ENCODE results near the gene HSPA1A. TPM values are rescaled to one million over a fixed set of nuclear protein-coding genes. Genes with fewer than 3 reads are reported as not detected.

The HSPA1A gene
- total RNA-seq, 1 experiment from 2014 or later = 57.2 TPM

DNA sequence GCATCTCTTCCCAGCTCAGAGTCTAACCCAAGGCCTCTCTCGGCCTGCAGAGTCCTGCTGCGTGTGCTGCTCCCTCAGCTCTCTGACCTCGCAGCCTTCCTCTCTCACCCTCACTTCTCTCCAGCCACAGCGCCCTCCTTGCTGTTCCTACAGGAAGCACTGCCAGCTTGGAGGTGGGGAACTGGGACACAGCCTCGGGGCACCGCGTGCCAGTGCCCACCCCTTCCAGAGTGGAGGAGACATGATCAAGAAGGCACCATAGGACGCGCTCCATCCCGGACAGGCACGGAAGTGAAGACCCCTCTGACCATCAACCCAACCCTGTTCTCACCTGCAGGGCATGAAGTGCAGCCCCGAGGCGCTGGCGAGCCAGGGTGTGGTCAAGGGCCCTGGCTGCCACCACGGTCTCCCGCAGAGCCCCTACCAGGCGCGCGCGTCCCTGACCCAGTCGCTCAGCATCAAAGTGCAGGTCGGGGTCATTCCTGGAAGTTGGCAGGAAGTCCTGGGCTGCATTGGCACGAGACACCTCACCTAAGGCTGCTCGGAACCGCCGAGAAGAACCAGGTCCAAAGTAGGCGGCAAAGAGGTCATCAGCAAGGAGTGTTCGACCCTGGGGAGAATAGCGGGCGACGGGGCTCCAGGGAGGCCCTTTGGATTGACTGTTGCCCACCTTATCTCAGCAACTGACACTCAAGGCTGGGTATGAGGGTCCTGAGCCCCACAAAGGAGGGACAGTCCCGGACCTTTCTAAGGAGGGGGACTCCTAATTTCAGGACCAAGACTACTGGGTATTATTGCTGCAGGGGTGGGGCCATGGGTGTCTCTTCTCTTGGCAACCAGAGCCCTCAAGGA is 39.5 kb upstream of the HSPA1A start (continued):
- TF ChIP-seq NR1H2 (CRISPR knock-in tag; IDR thresholded peaks at IDR 0.05) (no peak), FOXK1 (CRISPR knock-in tag; IDR thresholded peaks at IDR 0.05) (no peak), ZNF263 (CRISPR knock-in tag; IDR thresholded peaks at IDR 0.05; ENCODE audit: low read depth) (no peak), CREB1 (CRISPR knock-in tag; IDR thresholded peaks at IDR 0.05) (no peak), RELA (CRISPR knock-in tag; IDR thresholded peaks at IDR 0.05; ENCODE audit: borderline replicate concordance) (no peak), ZBTB21 (CRISPR knock-in tag; IDR thresholded peaks at IDR 0.05; ENCODE audit: borderline replicate concordance) (no peak), TEAD1 (CRISPR knock-in tag; IDR thresholded peaks at IDR 0.05) (no peak), NFATC4 (CRISPR knock-in tag; IDR thresholded peaks at IDR 0.05) (no peak), NFE2L1 (CRISPR knock-in tag; IDR thresholded peaks at IDR 0.05) (no peak)
- TF ChIP-seq, protein P1, sequence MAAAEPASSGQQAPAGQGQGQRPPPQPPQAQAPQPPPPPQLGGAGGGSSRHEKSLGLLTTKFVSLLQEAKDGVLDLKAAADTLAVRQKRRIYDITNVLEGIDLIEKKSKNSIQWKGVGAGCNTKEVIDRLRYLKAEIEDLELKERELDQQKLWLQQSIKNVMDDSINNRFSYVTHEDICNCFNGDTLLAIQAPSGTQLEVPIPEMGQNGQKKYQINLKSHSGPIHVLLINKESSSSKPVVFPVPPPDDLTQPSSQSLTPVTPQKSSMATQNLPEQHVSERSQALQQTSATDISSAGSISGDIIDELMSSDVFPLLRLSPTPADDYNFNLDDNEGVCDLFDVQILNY (CRISPR knock-in tag; IDR thresholded peaks at IDR 0.05) = no peak
- TF ChIP-seq, protein P2, sequence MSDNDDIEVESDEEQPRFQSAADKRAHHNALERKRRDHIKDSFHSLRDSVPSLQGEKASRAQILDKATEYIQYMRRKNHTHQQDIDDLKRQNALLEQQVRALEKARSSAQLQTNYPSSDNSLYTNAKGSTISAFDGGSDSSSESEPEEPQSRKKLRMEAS (CRISPR knock-in tag; IDR thresholded peaks at IDR 0.05) = no peak

DNA sequence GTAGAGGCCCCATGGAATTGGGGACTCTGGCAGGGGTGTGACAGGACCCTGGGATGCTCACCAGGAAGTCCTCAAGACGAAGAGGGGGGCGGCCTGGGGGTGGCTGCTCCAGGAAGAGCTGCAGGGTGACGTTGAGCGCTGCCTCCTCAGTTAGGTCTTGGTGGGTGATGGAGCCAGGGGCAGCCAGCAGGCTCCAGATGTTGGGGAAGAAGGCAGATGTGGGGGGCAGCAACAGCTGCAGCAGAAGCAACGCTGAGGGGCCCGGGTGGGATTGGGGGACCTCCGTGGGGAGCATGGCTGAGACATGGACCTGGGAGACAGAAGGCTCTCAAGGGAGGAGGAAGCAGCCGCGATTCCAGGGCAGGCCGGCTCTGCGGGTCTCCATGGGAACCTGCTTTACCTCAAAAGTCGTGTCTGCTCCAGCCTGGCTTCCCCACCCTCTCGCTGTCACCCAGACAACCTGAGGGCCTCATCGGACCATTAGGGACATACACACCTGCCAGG is 38.8 kb upstream of the HSPA1A start:
- ChIA-PET CTCF (interaction anchor here (0.9 to 1.2 kb wide), 2 partner anchors 15 to 38 kb away, joined by 3 read pairs; no protein-coding TSS in a partner anchor), POLR2A (no interaction called here)
- Mint-ChIP-seq H3K4me3 (no peak overlapping the region), H3K27me3 (ENCODE audit: low read depth) (no peaks in the 10 kb centered on the region), H3K36me3 (peaks cover 10% of the 10 kb centered on the region), H3K9me3 (no peaks in the 10 kb centered on the region), H3K4me1 (0 out of 2 replicates have a peak, but pooled peaks cover 2% of the 10 kb centered on the region), H3K27ac (0 out of 2 replicates have a peak overlapping the region, but pooled peaks have one; percentile 27)
- TF ChIP-seq ZNF671 (CRISPR knock-in tag; IDR thresholded peaks at IDR 0.05) = 0 out of 2 replicates have a peak, but pooled peaks have one; percentile 46
- TF ChIP-seq, protein P3, sequence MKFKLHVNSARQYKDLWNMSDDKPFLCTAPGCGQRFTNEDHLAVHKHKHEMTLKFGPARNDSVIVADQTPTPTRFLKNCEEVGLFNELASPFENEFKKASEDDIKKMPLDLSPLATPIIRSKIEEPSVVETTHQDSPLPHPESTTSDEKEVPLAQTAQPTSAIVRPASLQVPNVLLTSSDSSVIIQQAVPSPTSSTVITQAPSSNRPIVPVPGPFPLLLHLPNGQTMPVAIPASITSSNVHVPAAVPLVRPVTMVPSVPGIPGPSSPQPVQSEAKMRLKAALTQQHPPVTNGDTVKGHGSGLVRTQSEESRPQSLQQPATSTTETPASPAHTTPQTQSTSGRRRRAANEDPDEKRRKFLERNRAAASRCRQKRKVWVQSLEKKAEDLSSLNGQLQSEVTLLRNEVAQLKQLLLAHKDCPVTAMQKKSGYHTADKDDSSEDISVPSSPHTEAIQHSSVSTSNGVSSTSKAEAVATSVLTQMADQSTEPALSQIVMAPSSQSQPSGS (CRISPR knock-in tag; IDR thresholded peaks at IDR 0.05; ENCODE audit: borderline replicate concordance, low read depth) = no peak
- ATAC-seq = peak; percentile 9
- no peak for DNase-seq (ENCODE audit: low spot score)

DNA sequence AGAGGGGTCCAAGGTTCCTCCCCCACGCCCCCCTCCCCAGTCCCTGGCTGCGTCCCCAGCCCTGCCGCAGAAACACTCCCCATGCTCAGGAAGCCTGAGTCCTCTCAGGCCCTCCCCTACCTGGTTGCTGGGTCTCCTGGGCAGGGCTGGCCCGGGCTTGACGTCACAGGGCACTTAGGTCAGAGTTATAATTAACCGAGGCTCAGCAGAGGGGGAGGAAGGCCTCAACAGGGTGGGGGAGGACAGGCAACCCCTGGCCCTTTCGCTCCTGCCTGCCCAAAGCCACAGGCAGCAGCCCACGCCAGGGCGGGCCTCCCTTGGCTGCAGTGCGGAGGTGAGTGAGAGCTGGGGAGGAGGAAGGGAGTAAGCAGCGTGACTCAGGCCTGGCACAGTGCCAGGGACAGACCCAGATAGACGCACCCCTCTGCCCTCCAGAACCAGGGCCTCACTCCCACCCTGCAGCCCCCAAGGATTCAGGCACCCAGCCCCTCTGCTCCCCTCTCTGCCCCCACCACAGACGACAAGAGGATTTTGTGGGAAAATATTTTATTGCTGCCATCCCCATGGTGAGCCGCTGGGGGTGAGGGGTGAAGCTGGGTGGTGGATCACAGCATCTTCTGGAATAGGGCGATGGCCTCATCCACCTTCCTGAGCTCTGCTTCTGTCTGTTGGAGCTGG is 38.2 kb upstream of the HSPA1A start, which contains the start of gene VWA7:
Gene VWA7 (minus strand): TSS at position 340 of the 678 bp plus-strand sequence. CDS start 549 bp downstream, outside the sequence.
- Mint-ChIP-seq H3K4me3 (no peak within 1 kb of the TSS), H3K36me3 (peaks cover 10% of the 10 kb centered on the region), H3K9me3 (no peaks in the 10 kb centered on the region), H3K27ac (peak within 1 kb of the TSS; percentile 68; the same call in 1 of the 2 replicates), H3K27me3 (ENCODE audit: low read depth) (no peaks in the 10 kb centered on the region), H3K4me1 (0 out of 2 replicates have a peak, but pooled peaks cover 2% of the 10 kb centered on the region)
- CTCF ChIA-PET = interaction anchor here (0.9 to 1.2 kb wide), 4 partner anchors 14 to 37 kb away, joined by 3 to 6 read pairs (median 4); partner anchors contain the start of gene LSM2
- peak; percentile 50; the same call in 1 of the 2 replicates for TF ChIP-seq GABPB1 (CRISPR knock-in tag; IDR thresholded peaks at IDR 0.05)
- TF ChIP-seq ESRRA (CRISPR knock-in tag; IDR thresholded peaks at IDR 0.05; ENCODE audit: borderline replicate concordance) = no peak
- ATAC-seq = peak; percentile 44
- POLR2A ChIA-PET = interaction anchor here (1.5 kb wide), 1 partner anchor 37 kb away, joined by 4 read pairs; no protein-coding TSS in a partner anchor
- peak; percentile 35 for DNase-seq (ENCODE audit: low spot score)

DNA sequence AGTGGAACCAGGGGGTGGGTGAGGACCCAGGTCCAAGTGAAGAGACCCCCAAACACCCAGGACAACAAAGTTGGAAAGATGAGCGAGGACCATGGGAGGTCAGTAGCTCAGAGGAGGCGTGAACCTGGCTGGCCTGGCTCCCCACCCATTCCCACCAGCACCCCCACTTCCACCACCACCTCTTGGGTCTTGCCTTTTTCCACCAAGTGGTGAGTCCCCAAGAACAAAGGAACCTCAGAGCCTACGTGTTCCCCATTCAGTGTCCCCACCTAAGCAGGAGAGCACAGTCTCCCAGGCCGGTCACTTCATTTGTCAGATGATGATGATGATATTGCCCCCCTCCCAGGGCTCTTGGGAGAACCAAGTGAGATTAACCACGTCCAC is 37.7 kb upstream of the HSPA1A start:
- H3K27ac Mint-ChIP-seq = peak overlapping the region; percentile 68; the same call in 1 of the 2 replicates
- ATAC-seq (no peak), DNase-seq (ENCODE audit: low spot score) (no peak)
- no peaks in the 10 kb centered on the region for H3K9me3 Mint-ChIP-seq
- ChIA-PET CTCF (interaction anchor here (1.0 to 1.2 kb wide), 3 partner anchors 14 to 36 kb away, joined by 3 to 6 read pairs (median 5); partner anchors contain the start of gene LSM2), POLR2A (interaction anchor here (1.5 kb wide), 1 partner anchor 36 kb away, joined by 4 read pairs; no protein-coding TSS in a partner anchor)
- H3K4me3 Mint-ChIP-seq = no peak overlapping the region
- 0 out of 2 replicates have a peak, but pooled peaks cover 2% of the 10 kb centered on the region for H3K4me1 Mint-ChIP-seq
- H3K36me3 Mint-ChIP-seq = peaks cover 12% of the 10 kb centered on the region
- no peaks in the 10 kb centered on the region for H3K27me3 Mint-ChIP-seq (ENCODE audit: low read depth)
- TF ChIP-seq, protein P4, sequence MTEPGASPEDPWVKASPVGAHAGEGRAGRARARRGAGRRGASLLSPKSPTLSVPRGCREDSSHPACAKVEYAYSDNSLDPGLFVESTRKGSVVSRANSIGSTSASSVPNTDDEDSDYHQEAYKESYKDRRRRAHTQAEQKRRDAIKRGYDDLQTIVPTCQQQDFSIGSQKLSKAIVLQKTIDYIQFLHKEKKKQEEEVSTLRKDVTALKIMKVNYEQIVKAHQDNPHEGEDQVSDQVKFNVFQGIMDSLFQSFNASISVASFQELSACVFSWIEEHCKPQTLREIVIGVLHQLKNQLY (CRISPR knock-in tag; IDR thresholded peaks at IDR 0.05) = no peak
- no peak for TF ChIP-seq ATF1 (CRISPR knock-in tag; IDR thresholded peaks at IDR 0.05)
- TF ChIP-seq, protein P5, sequence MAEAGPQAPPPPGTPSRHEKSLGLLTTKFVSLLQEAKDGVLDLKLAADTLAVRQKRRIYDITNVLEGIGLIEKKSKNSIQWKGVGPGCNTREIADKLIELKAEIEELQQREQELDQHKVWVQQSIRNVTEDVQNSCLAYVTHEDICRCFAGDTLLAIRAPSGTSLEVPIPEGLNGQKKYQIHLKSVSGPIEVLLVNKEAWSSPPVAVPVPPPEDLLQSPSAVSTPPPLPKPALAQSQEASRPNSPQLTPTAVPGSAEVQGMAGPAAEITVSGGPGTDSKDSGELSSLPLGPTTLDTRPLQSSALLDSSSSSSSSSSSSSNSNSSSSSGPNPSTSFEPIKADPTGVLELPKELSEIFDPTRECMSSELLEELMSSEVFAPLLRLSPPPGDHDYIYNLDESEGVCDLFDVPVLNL (CRISPR knock-in tag; IDR thresholded peaks at IDR 0.05; ENCODE audit: borderline replicate concordance, low read depth) = no peak
- no peak for TF ChIP-seq ZNF219 (CRISPR knock-in tag; IDR thresholded peaks at IDR 0.05; ENCODE audit: borderline replicate concordance)
- TF ChIP-seq, protein P6, sequence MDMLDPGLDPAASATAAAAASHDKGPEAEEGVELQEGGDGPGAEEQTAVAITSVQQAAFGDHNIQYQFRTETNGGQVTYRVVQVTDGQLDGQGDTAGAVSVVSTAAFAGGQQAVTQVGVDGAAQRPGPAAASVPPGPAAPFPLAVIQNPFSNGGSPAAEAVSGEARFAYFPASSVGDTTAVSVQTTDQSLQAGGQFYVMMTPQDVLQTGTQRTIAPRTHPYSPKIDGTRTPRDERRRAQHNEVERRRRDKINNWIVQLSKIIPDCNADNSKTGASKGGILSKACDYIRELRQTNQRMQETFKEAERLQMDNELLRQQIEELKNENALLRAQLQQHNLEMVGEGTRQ (CRISPR knock-in tag; IDR thresholded peaks at IDR 0.05) = no peak
- TF ChIP-seq NR3C1 (CRISPR knock-in tag; conservative IDR thresholded peaks at IDR 0.05; ENCODE audit: low read depth) = no peak
- no peak for TF ChIP-seq SOX15 (CRISPR knock-in tag; IDR thresholded peaks at IDR 0.05)
- no peak for TF ChIP-seq ZNF121 (CRISPR knock-in tag; IDR thresholded peaks at IDR 0.05)

Measured in WTC11 (cell line).